GM18907 (cell line): ENCODE data around the gene CASKIN2.
A peak's percentile ranks its signal among the peaks of the same experiment; 100 is the strongest.
"Not testable (repeated sequence)": the region's sequence is repeated elsewhere in the genome, so short reads cannot be mapped to it uniquely, and the experiment has no call there.

Experiments used
- ATAC-seq: cut with Tn5 transposase; IDR thresholded peaks from one replicate; pipeline ENCODE4 v1.9.1; 2021; ENCODE audit warnings: mild to moderate bottlenecking, moderate library complexity; ENCODE audit not compliant: unreplicated experiment

CASKIN2 gene

GRCh38 chr17:75524269-75524969, 9.1 kb upstream of the CASKIN2 start:
- ATAC-seq = no peak

- ATAC-seq = no peak
These were observed 8.3 kb upstream of the CASKIN2 start for GRCh38 chr17:75523647-75524046.

GRCh38 chr17:75521951-75522727, 6.8 kb upstream of the CASKIN2 start:
- ATAC-seq = no peak

GRCh38 chr17:75521290-75521689, 6.0 kb upstream of the CASKIN2 start:
- no peak for ATAC-seq

- ATAC-seq = not testable (repeated sequence)
These were observed 5.1 kb upstream of the CASKIN2 start for GRCh38 chr17:75520413-75520812.

- ATAC-seq = no peak
These were observed 3.7 kb upstream of the CASKIN2 start for GRCh38 chr17:75518983-75519537.

GRCh38 chr17:75518201-75518600, 2.9 kb upstream of the CASKIN2 start:
- no peak for ATAC-seq

GRCh38 chr17:75517297-75517865, 2.0 kb upstream of the CASKIN2 start:
- ATAC-seq = no peak

- ATAC-seq = peak; percentile 12
These were observed 1.4 kb upstream of the CASKIN2 start for GRCh38 chr17:75516619-75517296.

- peak; percentile 73 for ATAC-seq
These were observed 900 bp upstream of the CASKIN2 start, which contains the start of gene TSEN54 for GRCh38 chr17:75516255-75516618. Gene TSEN54 (plus strand): TSS chr17:75516528. CDS start chr17:75516561, 33 bp downstream.

GRCh38 chr17:75514919-75515495, 330 bp downstream of the CASKIN2 start:
- ATAC-seq = peak; percentile 1

- no peak for ATAC-seq
These were observed 928 bp downstream of the CASKIN2 start for GRCh38 chr17:75514299-75514918.

- ATAC-seq = no peak
These were observed 1.7 kb downstream of the CASKIN2 start for GRCh38 chr17:75513641-75514000.

GRCh38 chr17:75512926-75513640, 2.3 kb downstream of the CASKIN2 start:
- ATAC-seq = no peak

- ATAC-seq = no peak
These were observed 3.4 kb downstream of the CASKIN2 start for GRCh38 chr17:75511610-75512575.

- no peak for ATAC-seq
These were observed 4.1 kb downstream of the CASKIN2 start for GRCh38 chr17:75511270-75511609.

GRCh38 chr17:75509528-75510258, 5.6 kb downstream of the CASKIN2 start:
- no peak for ATAC-seq

- no peak for ATAC-seq
These were observed 6.4 kb downstream of the CASKIN2 start for GRCh38 chr17:75508931-75509361.
